Measurements from ENCODE around the gene SPATS2L. TPM values are rescaled to one million over a fixed set of nuclear protein-coding genes. Genes with fewer than 3 reads are reported as not detected.

Gene SPATS2L, protein sequence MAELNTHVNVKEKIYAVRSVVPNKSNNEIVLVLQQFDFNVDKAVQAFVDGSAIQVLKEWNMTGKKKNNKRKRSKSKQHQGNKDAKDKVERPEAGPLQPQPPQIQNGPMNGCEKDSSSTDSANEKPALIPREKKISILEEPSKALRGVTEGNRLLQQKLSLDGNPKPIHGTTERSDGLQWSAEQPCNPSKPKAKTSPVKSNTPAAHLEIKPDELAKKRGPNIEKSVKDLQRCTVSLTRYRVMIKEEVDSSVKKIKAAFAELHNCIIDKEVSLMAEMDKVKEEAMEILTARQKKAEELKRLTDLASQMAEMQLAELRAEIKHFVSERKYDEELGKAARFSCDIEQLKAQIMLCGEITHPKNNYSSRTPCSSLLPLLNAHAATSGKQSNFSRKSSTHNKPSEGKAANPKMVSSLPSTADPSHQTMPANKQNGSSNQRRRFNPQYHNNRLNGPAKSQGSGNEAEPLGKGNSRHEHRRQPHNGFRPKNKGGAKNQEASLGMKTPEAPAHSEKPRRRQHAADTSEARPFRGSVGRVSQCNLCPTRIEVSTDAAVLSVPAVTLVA
- 38.9 and 43.2 TPM in 2 replicates for total RNA-seq

GRCh38 chr2:200306196-200306930 is at the start of gene SPATS2L:
TSS of gene SPATS2L (plus strand) at chr2:200306693. CDS start at chr2:200389245, 82,552 bp downstream.

DNA sequence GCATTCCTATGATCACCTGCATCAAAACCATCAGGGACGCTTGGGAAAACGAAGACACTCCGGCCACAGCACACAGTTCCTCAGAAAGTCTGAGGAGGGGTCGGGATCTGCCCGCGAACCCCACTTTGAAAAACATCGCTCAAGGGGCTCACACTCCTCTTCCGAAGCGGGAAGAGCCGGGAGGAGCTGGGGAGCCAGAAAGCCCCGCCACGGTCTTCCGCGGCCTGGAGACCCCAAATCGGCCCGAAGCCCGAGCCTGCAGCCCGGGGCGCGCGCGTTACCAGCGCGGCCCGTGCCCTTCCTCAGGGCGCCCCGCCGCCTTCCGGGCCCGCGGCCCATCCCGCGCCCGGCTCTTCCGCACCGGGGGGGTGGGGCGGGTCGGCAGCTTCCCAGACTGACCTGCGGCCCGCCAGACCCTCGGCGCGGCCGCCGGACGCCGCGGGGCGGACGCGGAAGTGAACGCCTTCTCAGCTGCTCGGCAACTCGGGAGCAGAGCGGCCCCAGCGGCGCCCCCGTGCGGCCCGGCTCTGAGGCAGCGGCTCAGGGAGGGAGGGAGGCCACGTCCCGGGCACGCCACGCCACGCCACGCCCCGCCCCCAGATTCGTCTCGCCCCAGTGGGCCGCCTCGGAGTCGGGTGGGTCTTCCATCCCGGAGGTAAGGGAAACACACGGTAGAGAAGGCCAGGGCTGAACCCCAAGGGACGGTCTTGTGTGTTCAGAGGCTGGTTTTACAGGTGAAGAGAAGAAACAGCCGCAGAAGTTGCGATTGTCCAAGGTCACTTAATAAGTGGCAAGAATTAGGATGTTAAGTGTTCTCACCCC is 203.3 kb downstream of the SPATS2L start, which contains the start of gene KCTD18:
KCTD18 (minus strand) TSS at position 457 of the 822 bp plus-strand sequence. CDS start 3,052 bp downstream, outside the sequence.

GRCh38 chr2:200525882-200526651 is 219.6 kb downstream of the SPATS2L start, which contains the start of gene SGO2:
TSS of gene SGO2 (plus strand) at chr2:200526207. CDS start at chr2:200532976, 6,769 bp downstream.

Small RNA genes within 50 kb of the gene (small RNA-seq; reads per million reads assigned to genes)
- not detected for gene RNY4P34

Other genes with a start within 250 kb of the SPATS2L start
- 8.6 and 9.1 TPM in 2 replicates for gene KCTD18, start 203.4 kb downstream of the SPATS2L start, total RNA-seq
- gene SGO2, start 219.5 kb downstream of the SPATS2L start, total RNA-seq = 6.2 and 10.7 TPM in 2 replicates